SK-N-SH treated with all-trans-retinoic acid at 6 μM for 48 hours (cell line): ENCODE measurements around the gene MYLK.

Experiments
- ATAC-seq: fragments of 200-7000 bp; cut with Tn5 transposase; 3 replicates; pipeline ENCODE4 v1.9.1; 2020; ENCODE audit warnings: mild to moderate bottlenecking, moderate library complexity
- ARNTL ChIP-seq: fragments of 450-650 bp; formaldehyde crosslinking; IDR thresholded peaks from 2 replicates; pipeline ENCODE4 v1.5.0; 2020; ENCODE audit warnings: low read depth, mild to moderate bottlenecking, moderate library complexity, borderline replicate concordance
- BACH2 ChIP-seq: fragments of 250-450 bp; sonication (Bioruptor Pico); IDR thresholded peaks from 2 replicates; pipeline ENCODE4 v1.9.0; 2021; ENCODE audit warnings: mild to moderate bottlenecking, borderline replicate concordance
- CSDC2 ChIP-seq: fragments of 250-450 bp; sonication (Bioruptor Pico); IDR thresholded peaks from 2 replicates; pipeline ENCODE4 v1.5.0; 2020; ENCODE audit warnings: mild to moderate bottlenecking, moderate library complexity
- ESRRG ChIP-seq: fragments of 250-450 bp; sonication (Bioruptor Pico); IDR thresholded peaks from 2 replicates; pipeline ENCODE4 v1.6.1; 2021; ENCODE audit warnings: mild to moderate bottlenecking
- GLIS3 ChIP-seq: fragments of 250-450 bp; sonication (Bioruptor Pico); IDR thresholded peaks from 2 replicates; pipeline ENCODE4 v1.5.0; 2020; ENCODE audit warnings: mild to moderate bottlenecking, moderate library complexity
- ISL1 ChIP-seq: fragments of 250-450 bp; sonication (Bioruptor Pico); IDR thresholded peaks from 2 replicates; pipeline ENCODE4 v2.1.2; 2022; ENCODE audit warnings: mild to moderate bottlenecking, moderate library complexity
- OSR1 ChIP-seq: fragments of 250-450 bp; sonication (Bioruptor Pico); IDR thresholded peaks from 2 replicates; pipeline ENCODE4 v1.8.0; 2022; ENCODE audit warnings: moderate library complexity, mild to moderate bottlenecking, inconsistent platforms
- PPARA ChIP-seq: fragments of 250-450 bp; sonication (Bioruptor Pico); IDR thresholded peaks from 2 replicates; pipeline ENCODE4 v1.5.0; 2020; ENCODE audit warnings: mild to moderate bottlenecking, borderline replicate concordance
- RARB ChIP-seq: fragments of 250-450 bp; sonication (Bioruptor Pico); IDR thresholded peaks from 2 replicates; pipeline ENCODE4 v1.8.0; 2021; ENCODE audit warnings: mild to moderate bottlenecking, moderate library complexity
- SNAI2 ChIP-seq: fragments of 250-450 bp; sonication (Bioruptor Pico); IDR thresholded peaks from 2 replicates; pipeline ENCODE4 v1.5.0; 2020; ENCODE audit warnings: mild to moderate bottlenecking, moderate library complexity
- TCF4 ChIP-seq: fragments of 250-450 bp; sonication (Bioruptor Pico); IDR thresholded peaks from 2 replicates; pipeline ENCODE4 v1.8.0; 2021; ENCODE audit warnings: mild to moderate bottlenecking, moderate library complexity, borderline replicate concordance
- TOX ChIP-seq: fragments of 250-450 bp; sonication (Bioruptor Pico); IDR thresholded peaks from 2 replicates; pipeline ENCODE4 v1.8.0; 2021; ENCODE audit warnings: mild to moderate bottlenecking, moderate library complexity, borderline replicate concordance
- ZC3H10 ChIP-seq: fragments of 250-450 bp; sonication (Bioruptor Pico); IDR thresholded peaks from 2 replicates; pipeline ENCODE4 v1.5.1; 2021; ENCODE audit warnings: mild to moderate bottlenecking, moderate library complexity
- ZFP3 ChIP-seq: fragments of 250-450 bp; sonication (Bioruptor Pico); IDR thresholded peaks from 2 replicates; pipeline ENCODE4 v1.5.0; 2020; ENCODE audit warnings: mild to moderate bottlenecking, moderate library complexity
- ZFP30 ChIP-seq: fragments of 450-650 bp; formaldehyde crosslinking; IDR thresholded peaks from 2 replicates; pipeline ENCODE4 v1.5.0; 2022; ENCODE audit warnings: mild to moderate bottlenecking, moderate library complexity
- ZNF565 ChIP-seq: fragments of 450-650 bp; formaldehyde crosslinking; conservative IDR thresholded peaks from 2 replicates; pipeline ENCODE4 v1.5.0; 2020; ENCODE audit warnings: low read depth, mild to moderate bottlenecking, moderate library complexity
- ZNF70 ChIP-seq: fragments of 450-650 bp; formaldehyde crosslinking; IDR thresholded peaks from 2 replicates; pipeline ENCODE4 v1.5.0; 2020; ENCODE audit warnings: mild to moderate bottlenecking, moderate library complexity
- ZNF8 ChIP-seq: fragments of 450-650 bp; formaldehyde crosslinking; IDR thresholded peaks from 2 replicates; pipeline ENCODE4 v1.5.0; 2020; ENCODE audit warnings: mild to moderate bottlenecking, moderate library complexity
- TF ChIP-seq, protein P1 (sequence below): fragments of 250-450 bp; sonication (Bioruptor Pico); IDR thresholded peaks from 2 replicates; pipeline ENCODE4 v1.5.1; 2020; ENCODE audit warnings: low read depth, mild to moderate bottlenecking, moderate library complexity
- TF ChIP-seq, protein P2 (sequence below): fragments of 250-450 bp; sonication (Bioruptor Pico); IDR thresholded peaks from 2 replicates; pipeline ENCODE4 v1.8.0; 2020; ENCODE audit warnings: mild to moderate bottlenecking, moderate library complexity, borderline replicate concordance
- TF ChIP-seq, protein P3 (sequence below): fragments of 250-450 bp; sonication (Bioruptor Pico); IDR thresholded peaks from 2 replicates; pipeline ENCODE4 v1.5.0; 2020; ENCODE audit warnings: mild to moderate bottlenecking, moderate library complexity
- TF ChIP-seq, protein P4 (sequence below): fragments of 250-450 bp; sonication (Bioruptor Pico); IDR thresholded peaks from 2 replicates; pipeline ENCODE4 v1.8.0; 2021; ENCODE audit warnings: low read depth, mild to moderate bottlenecking, moderate library complexity, borderline replicate concordance
- TF ChIP-seq, protein P5 (sequence below): fragments of 250-450 bp; sonication (Bioruptor Pico); IDR thresholded peaks from 2 replicates; pipeline ENCODE4 v1.5.1; 2021; ENCODE audit warnings: mild to moderate bottlenecking, moderate library complexity

MYLK gene

DNA sequence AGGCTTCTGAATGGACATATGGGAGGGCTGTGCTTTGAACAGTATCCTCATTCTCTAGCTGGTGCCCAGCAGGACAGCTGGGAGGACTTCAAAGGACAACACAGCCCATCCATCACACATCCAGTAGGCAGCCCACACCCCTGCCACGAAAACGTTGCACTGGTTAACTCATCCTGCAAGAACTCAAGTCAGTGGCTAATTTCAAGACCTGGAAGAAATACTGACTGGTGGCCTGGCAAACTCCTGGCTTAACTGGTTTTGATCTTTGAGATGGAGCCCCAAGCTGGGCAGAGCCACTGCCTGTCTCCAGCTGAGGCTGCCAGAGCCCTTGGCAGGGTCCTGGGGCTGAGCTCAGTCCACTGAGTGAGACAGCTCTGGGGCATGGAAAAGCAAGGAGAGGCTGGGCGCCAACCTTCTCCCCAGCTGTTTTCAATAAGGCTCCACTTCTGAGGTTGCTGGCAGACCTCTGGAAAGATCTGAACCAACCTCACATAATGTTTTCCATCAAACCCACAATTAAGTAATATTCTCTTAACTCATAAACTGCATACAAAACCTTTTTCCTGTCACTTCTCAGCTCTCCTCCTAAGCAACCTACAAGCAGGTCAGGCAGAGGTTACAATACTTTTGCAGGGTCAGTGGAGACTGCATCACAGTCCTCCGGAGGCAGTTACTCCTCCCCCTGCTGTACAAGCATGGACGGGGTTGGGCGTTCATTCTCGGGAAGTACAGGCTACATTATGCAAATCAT is 110.3 kb downstream of the MYLK start:
- TF ChIP-seq, protein P1, sequence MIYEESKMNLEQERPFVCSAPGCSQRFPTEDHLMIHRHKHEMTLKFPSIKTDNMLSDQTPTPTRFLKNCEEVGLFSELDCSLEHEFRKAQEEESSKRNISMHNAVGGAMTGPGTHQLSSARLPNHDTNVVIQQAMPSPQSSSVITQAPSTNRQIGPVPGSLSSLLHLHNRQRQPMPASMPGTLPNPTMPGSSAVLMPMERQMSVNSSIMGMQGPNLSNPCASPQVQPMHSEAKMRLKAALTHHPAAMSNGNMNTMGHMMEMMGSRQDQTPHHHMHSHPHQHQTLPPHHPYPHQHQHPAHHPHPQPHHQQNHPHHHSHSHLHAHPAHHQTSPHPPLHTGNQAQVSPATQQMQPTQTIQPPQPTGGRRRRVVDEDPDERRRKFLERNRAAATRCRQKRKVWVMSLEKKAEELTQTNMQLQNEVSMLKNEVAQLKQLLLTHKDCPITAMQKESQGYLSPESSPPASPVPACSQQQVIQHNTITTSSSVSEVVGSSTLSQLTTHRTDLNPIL (CRISPR knock-in tag) = peak; percentile 54; the same call in 1 of the 2 replicates
- TF ChIP-seq TOX (no peak), ZNF8 (no peak), ZFP30 (CRISPR knock-in tag) (no peak), ZC3H10 (no peak), CSDC2 (CRISPR knock-in tag) (no peak; the same call in none of the 2 replicates), ISL1 (peak; percentile 28; the same call in 1 of the 2 replicates), ZFP3 (CRISPR knock-in tag) (peak; percentile 97), OSR1 (CRISPR knock-in tag) (no peak), PPARA (CRISPR knock-in tag) (no peak), ESRRG (CRISPR knock-in tag) (no peak), RARB (no peak), ZNF70 (CRISPR knock-in tag) (no peak), SNAI2 (CRISPR knock-in tag) (peak; percentile 10; the same call in 1 of the 2 replicates), GLIS3 (CRISPR knock-in tag) (no peak), BACH2 (no peak), ARNTL (no peak), TCF4 (CRISPR knock-in tag) (peak; percentile 64; the same call in 1 of the 2 replicates), ZNF565 (CRISPR knock-in tag) (no peak)
- TF ChIP-seq, protein P2, sequence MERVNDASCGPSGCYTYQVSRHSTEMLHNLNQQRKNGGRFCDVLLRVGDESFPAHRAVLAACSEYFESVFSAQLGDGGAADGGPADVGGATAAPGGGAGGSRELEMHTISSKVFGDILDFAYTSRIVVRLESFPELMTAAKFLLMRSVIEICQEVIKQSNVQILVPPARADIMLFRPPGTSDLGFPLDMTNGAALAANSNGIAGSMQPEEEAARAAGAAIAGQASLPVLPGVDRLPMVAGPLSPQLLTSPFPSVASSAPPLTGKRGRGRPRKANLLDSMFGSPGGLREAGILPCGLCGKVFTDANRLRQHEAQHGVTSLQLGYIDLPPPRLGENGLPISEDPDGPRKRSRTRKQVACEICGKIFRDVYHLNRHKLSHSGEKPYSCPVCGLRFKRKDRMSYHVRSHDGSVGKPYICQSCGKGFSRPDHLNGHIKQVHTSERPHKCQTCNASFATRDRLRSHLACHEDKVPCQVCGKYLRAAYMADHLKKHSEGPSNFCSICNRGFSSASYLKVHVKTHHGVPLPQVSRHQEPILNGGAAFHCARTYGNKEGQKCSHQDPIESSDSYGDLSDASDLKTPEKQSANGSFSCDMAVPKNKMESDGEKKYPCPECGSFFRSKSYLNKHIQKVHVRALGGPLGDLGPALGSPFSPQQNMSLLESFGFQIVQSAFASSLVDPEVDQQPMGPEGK (CRISPR knock-in tag) = no peak
- TF ChIP-seq, protein P3, sequence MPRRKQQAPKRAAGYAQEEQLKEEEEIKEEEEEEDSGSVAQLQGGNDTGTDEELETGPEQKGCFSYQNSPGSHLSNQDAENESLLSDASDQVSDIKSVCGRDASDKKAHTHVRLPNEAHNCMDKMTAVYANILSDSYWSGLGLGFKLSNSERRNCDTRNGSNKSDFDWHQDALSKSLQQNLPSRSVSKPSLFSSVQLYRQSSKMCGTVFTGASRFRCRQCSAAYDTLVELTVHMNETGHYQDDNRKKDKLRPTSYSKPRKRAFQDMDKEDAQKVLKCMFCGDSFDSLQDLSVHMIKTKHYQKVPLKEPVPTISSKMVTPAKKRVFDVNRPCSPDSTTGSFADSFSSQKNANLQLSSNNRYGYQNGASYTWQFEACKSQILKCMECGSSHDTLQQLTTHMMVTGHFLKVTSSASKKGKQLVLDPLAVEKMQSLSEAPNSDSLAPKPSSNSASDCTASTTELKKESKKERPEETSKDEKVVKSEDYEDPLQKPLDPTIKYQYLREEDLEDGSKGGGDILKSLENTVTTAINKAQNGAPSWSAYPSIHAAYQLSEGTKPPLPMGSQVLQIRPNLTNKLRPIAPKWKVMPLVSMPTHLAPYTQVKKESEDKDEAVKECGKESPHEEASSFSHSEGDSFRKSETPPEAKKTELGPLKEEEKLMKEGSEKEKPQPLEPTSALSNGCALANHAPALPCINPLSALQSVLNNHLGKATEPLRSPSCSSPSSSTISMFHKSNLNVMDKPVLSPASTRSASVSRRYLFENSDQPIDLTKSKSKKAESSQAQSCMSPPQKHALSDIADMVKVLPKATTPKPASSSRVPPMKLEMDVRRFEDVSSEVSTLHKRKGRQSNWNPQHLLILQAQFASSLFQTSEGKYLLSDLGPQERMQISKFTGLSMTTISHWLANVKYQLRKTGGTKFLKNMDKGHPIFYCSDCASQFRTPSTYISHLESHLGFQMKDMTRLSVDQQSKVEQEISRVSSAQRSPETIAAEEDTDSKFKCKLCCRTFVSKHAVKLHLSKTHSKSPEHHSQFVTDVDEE (CRISPR knock-in tag) = peak; percentile 82
- TF ChIP-seq, protein P4, sequence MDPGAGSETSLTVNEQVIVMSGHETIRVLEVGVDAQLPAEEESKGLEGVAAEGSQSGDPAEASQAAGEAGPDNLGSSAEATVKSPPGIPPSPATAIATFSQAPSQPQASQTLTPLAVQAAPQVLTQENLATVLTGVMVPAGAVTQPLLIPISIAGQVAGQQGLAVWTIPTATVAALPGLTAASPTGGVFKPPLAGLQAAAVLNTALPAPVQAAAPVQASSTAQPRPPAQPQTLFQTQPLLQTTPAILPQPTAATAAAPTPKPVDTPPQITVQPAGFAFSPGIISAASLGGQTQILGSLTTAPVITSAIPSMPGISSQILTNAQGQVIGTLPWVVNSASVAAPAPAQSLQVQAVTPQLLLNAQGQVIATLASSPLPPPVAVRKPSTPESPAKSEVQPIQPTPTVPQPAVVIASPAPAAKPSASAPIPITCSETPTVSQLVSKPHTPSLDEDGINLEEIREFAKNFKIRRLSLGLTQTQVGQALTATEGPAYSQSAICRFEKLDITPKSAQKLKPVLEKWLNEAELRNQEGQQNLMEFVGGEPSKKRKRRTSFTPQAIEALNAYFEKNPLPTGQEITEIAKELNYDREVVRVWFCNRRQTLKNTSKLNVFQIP (CRISPR knock-in tag) = no peak
- TF ChIP-seq, protein P5, sequence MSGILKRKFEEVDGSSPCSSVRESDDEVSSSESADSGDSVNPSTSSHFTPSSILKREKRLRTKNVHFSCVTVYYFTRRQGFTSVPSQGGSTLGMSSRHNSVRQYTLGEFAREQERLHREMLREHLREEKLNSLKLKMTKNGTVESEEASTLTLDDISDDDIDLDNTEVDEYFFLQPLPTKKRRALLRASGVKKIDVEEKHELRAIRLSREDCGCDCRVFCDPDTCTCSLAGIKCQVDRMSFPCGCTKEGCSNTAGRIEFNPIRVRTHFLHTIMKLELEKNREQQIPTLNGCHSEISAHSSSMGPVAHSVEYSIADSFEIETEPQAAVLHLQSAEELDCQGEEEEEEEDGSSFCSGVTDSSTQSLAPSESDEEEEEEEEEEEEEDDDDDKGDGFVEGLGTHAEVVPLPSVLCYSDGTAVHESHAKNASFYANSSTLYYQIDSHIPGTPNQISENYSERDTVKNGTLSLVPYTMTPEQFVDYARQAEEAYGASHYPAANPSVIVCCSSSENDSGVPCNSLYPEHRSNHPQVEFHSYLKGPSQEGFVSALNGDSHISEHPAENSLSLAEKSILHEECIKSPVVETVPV = no peak
- peak; percentile 94 for ATAC-seq

DNA sequence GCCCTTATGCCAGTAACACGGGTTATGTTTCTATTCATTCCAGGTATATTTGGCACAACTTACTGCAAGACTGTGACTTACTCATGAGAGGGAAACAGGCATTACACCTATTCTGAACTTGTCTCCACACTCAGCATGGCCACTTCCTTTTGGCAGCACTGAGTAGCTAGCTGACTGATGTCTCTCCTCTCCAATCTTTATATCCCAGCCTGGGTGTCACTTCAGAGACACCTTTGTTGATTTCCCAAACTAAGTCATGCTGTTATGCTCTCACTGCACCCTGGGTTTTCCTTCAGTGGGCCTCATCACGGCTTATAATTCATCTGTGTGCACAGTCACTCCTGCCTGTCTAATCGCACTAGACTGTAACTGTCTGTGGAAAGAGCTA is 114.8 kb downstream of the MYLK start:
- ATAC-seq = no peak
- TF ChIP-seq ZNF565 (CRISPR knock-in tag) (no peak), GLIS3 (CRISPR knock-in tag) (no peak), ZFP30 (CRISPR knock-in tag) (no peak), TOX (no peak), SNAI2 (CRISPR knock-in tag) (no peak), OSR1 (CRISPR knock-in tag) (no peak), ZFP3 (CRISPR knock-in tag) (no peak), TCF4 (CRISPR knock-in tag) (no peak), BACH2 (no peak), CSDC2 (CRISPR knock-in tag) (no peak; the same call in 1 of the 2 replicates), ESRRG (CRISPR knock-in tag) (no peak), PPARA (CRISPR knock-in tag) (no peak), ZNF70 (CRISPR knock-in tag) (no peak), ISL1 (no peak; the same call in 1 of the 2 replicates)
- TF ChIP-seq, protein P5 = no peak
- TF ChIP-seq, protein P1 (CRISPR knock-in tag) = no peak
- TF ChIP-seq, protein P3 (CRISPR knock-in tag) = no peak
